SH-SY5Y (cell line): ENCODE results near the gene PQBP1.

Source experiments
- GATA2 ChIP-seq: IDR thresholded peaks from 2 replicates; pipeline ENCODE4 v1.6.1; 2011; ENCODE audit warnings: mild to moderate bottlenecking, low read depth, low read length
- GATA3 ChIP-seq: IDR thresholded peaks from 2 replicates; pipeline ENCODE4 v1.6.1; 2011; ENCODE audit warnings: low read depth, mild to moderate bottlenecking, low read length, moderate library complexity

GRCh38 chrX:48901069-48901468 lies 3.3 kb downstream of the PQBP1 start:
- TF ChIP-seq GATA2 (no peak), GATA3 (no peak)
